Osteocyte (in vitro differentiated cells): ENCODE measurements around the gene GNA15. TPM values are rescaled to one million over a fixed set of nuclear protein-coding genes. Genes with fewer than 3 reads are reported as not detected.

Source experiments
- DNase-seq: peaks from one replicate; pipeline ENCODE4 v3.0.0; 2021; ENCODE audit warnings: mixed read lengths; ENCODE audit not compliant: unreplicated experiment; ENCODE audit errors: extremely low spot score
- H3K27ac Mint-ChIP-seq: one replicate; pipeline ENCODE4 v1.8.0; 2021; ENCODE audit warnings: mild to moderate bottlenecking, mixed read lengths; ENCODE audit not compliant: unreplicated experiment
- H3K27me3 Mint-ChIP-seq: one replicate; pipeline ENCODE4 v1.8.0; 2021; ENCODE audit warnings: mixed read lengths; ENCODE audit not compliant: unreplicated experiment
- H3K36me3 Mint-ChIP-seq: one replicate; pipeline ENCODE4 v1.8.0; 2021; ENCODE audit warnings: mixed read lengths; ENCODE audit not compliant: unreplicated experiment
- H3K4me1 Mint-ChIP-seq: one replicate; pipeline ENCODE4 v1.8.0; 2021; ENCODE audit warnings: mixed read lengths; ENCODE audit not compliant: unreplicated experiment
- H3K4me3 Mint-ChIP-seq: one replicate; pipeline ENCODE4 v1.8.0; 2021; ENCODE audit warnings: mild to moderate bottlenecking, moderate library complexity, mixed read lengths; ENCODE audit not compliant: unreplicated experiment
- H3K9me3 Mint-ChIP-seq: one replicate; pipeline ENCODE4 v1.8.0; 2021; ENCODE audit warnings: mixed read lengths; ENCODE audit not compliant: unreplicated experiment
- CTCF ChIP-seq: fragments of 200-600 bp; sonication (generic); IDR thresholded peaks from 2 replicates; pipeline ENCODE4 v1.5.0; 2021; ENCODE audit warnings: antibody characterized with exemption, mild to moderate bottlenecking, moderate library complexity
- total RNA-seq: library from RNA; stranded (reverse); gene quantifications from 2 replicates; pipeline ENCODE4 v1.2.1, GENCODE V29; 2021

The GNA15 gene
- total RNA-seq, 1 donor from 2014 or later = not detected

- Mint-ChIP-seq H3K27me3 (no peaks in the 10 kb centered on the region), H3K4me1 (peaks cover 6% of the 10 kb centered on the region), H3K27ac (no peak overlapping the region), H3K4me3 (no peak overlapping the region), H3K9me3 (no peaks in the 10 kb centered on the region), H3K36me3 (peaks cover 8% of the 10 kb centered on the region)
- TF ChIP-seq CTCF = no peak
- DNase-seq = no peak
Measured at GRCh38 chr19:3116621-3117020, 19.2 kb upstream of the GNA15 start.

DNA sequence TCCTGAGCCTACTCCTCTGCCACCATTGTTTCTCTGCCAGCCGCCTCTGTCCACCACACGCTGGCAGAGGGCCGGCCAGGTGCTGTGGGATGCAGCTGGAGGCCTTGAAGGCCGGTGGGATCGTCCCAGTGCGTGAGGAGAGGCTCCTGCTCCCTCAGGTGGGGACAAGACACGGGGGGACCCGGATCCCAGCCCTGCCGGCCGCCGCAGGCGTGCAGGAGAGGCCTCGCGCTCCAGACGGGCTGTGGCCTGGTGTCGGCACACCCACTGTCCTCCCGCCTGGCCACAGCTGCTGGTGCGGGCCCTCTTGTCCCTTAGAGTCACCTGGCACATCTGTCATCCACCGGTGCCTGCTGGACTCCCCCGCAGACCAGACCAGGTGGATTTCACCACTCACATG, 18.1 kb upstream of the GNA15 start:
- DNase-seq = no peak
- Mint-ChIP-seq H3K36me3 (peaks cover 6% of the 10 kb centered on the region), H3K4me3 (no peak overlapping the region), H3K27ac (no peak overlapping the region), H3K9me3 (no peaks in the 10 kb centered on the region), H3K27me3 (no peaks in the 10 kb centered on the region), H3K4me1 (peaks cover 4% of the 10 kb centered on the region)
- TF ChIP-seq CTCF = no peak

- Mint-ChIP-seq H3K4me1 (peaks cover 4% of the 10 kb centered on the region), H3K9me3 (no peaks in the 10 kb centered on the region), H3K27ac (no peak overlapping the region), H3K36me3 (peaks cover 6% of the 10 kb centered on the region), H3K27me3 (no peaks in the 10 kb centered on the region), H3K4me3 (no peak overlapping the region)
- no peak for TF ChIP-seq CTCF
- no peak for DNase-seq
Measured at GRCh38 chr19:3118232-3119070, 17.4 kb upstream of the GNA15 start.

GRCh38 chr19:3119071-3119595, 16.7 kb upstream of the GNA15 start:
- no peak overlapping the region for H3K27ac Mint-ChIP-seq

More at GRCh38 chr19:3119071-3119595, 16.7 kb upstream of the GNA15 start:
- Mint-ChIP-seq H3K4me1 (peaks cover 4% of the 10 kb centered on the region), H3K9me3 (no peaks in the 10 kb centered on the region), H3K4me3 (no peak overlapping the region), H3K27me3 (no peaks in the 10 kb centered on the region), H3K36me3 (peaks cover 6% of the 10 kb centered on the region)
- no peak for DNase-seq
- no peak for TF ChIP-seq CTCF
